ENCODE measurements around the gene TRIM23.

The TRIM23 gene

DNA sequence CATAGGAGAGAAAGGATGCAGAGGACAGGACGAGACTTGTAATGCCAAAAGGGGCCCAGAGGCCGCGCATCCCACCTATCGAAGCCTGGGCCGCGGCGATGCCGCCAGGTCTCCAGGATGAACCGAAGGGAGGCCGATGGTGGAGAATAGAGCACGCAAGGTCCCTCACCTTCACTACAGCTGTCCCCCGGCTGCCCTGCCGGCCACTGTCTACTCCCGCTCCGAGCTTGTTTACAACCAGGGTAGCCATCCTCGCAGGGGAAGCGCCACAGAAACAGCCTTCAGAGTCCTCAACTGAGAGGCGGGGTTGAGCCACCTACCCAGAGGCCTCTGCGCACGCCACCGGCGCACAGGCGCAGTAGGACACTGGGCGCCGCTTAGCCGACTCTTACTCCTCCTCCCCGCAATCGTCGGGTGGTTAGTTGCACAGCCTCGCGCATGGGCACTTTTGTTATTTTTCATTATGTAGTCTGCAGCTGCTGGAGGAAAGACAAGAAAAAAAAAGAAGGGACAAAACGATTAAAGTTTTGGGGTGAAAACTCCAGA is at the start of gene TRIM23:
Gene TRIM23, minus strand, starts transcription at position 309 of the 546 bp plus-strand sequence. Its CDS starts 59 bp downstream, at position 250.
- DNase-seq (ENCODE audit: low read depth, low spot score): peak; percentile 74

GRCh38 chr5:65672796-65673195 is 48.7 kb upstream of the TRIM23 start:
- H3K27me3 ChIP-seq (ENCODE audit: insufficient read depth, insufficient read length): no peaks in the 10 kb centered on the region

More for the DNA sequence above, at the start of gene TRIM23:
- Histone ChIP-seq H3K4me1 (ENCODE audit: insufficient read depth, insufficient read length) (no peaks in the 10 kb centered on the region), H3K4me3 (ENCODE audit: insufficient read length, low read depth) (peak within 1 kb of the TSS; percentile 87), H3K36me3 (ENCODE audit: insufficient read depth, insufficient read length, low read length) (peaks cover 6% of the 10 kb centered on the region), H3K9me3 (ENCODE audit: insufficient read depth, low read length) (no peaks in the 10 kb centered on the region), H3K9ac (ENCODE audit: insufficient read length, low read depth) (peak within 1 kb of the TSS; percentile 87), H3K27me3 (ENCODE audit: insufficient read depth, insufficient read length) (no peaks in the 10 kb centered on the region)
- TF ChIP-seq YY1 (IDR thresholded peaks at IDR 0.05; ENCODE audit: insufficient read depth, insufficient read length) (no peak), SUZ12 (IDR thresholded peaks at IDR 0.05; ENCODE audit: extremely low read depth, insufficient read depth, insufficient read length) (no peak), ZNF274 (IDR thresholded peaks at IDR 0.05; ENCODE audit: low read depth, low read length) (no peak)

DNA sequence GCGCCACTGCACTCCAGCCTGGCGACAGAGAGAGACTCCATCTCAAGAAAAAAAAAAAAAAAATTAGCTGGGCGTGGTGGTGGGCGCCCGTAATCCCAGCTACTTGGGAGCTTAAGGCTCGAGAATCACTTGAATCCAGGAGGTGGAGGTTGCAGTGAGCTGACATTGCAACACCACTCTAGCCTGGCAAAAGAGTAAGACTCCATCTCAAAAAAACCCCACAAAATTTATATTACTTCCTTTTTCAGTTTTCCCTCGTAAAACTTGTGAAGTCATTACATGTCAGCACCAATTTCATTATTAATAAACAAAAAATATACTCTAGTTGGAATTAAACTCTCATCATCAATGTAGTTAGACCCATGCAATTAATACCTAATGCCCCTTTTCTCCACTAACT is 44.6 kb upstream of the TRIM23 start:
- no peak overlapping the region for H3K9ac ChIP-seq (ENCODE audit: insufficient read length, low read depth)
- no peaks in the 10 kb centered on the region for H3K9me3 ChIP-seq (ENCODE audit: insufficient read depth, low read length)
- no peak overlapping the region for H3K4me3 ChIP-seq (ENCODE audit: insufficient read length, low read depth)
- no peak for TF ChIP-seq ZNF274 (IDR thresholded peaks at IDR 0.05; ENCODE audit: low read depth, low read length)
- TF ChIP-seq SUZ12 (IDR thresholded peaks at IDR 0.05; ENCODE audit: extremely low read depth, insufficient read depth, insufficient read length): no peak
- TF ChIP-seq YY1 (IDR thresholded peaks at IDR 0.05; ENCODE audit: insufficient read depth, insufficient read length): no peak
- H3K4me1 ChIP-seq (ENCODE audit: insufficient read depth, insufficient read length): no peaks in the 10 kb centered on the region
- H3K27me3 ChIP-seq (ENCODE audit: insufficient read depth, insufficient read length): no peaks in the 10 kb centered on the region
- H3K36me3 ChIP-seq (ENCODE audit: insufficient read depth, insufficient read length, low read length): peaks cover 24% of the 10 kb centered on the region
- no peak for DNase-seq (ENCODE audit: low read depth, low spot score)

More at GRCh38 chr5:65672796-65673195, 48.7 kb upstream of the TRIM23 start:
- H3K36me3 ChIP-seq (ENCODE audit: insufficient read depth, insufficient read length, low read length): peaks cover 21% of the 10 kb centered on the region
- H3K9ac ChIP-seq (ENCODE audit: insufficient read length, low read depth): no peak overlapping the region
- no peaks in the 10 kb centered on the region for H3K4me1 ChIP-seq (ENCODE audit: insufficient read depth, insufficient read length)
- no peak for DNase-seq (ENCODE audit: low read depth, low spot score)
- no peaks in the 10 kb centered on the region for H3K9me3 ChIP-seq (ENCODE audit: insufficient read depth, low read length)
- TF ChIP-seq SUZ12 (IDR thresholded peaks at IDR 0.05; ENCODE audit: extremely low read depth, insufficient read depth, insufficient read length) (no peak), ZNF274 (IDR thresholded peaks at IDR 0.05; ENCODE audit: low read depth, low read length) (no peak), YY1 (IDR thresholded peaks at IDR 0.05; ENCODE audit: insufficient read depth, insufficient read length) (no peak)
- no peak overlapping the region for H3K4me3 ChIP-seq (ENCODE audit: insufficient read length, low read depth)

- Histone ChIP-seq H3K27me3 (ENCODE audit: insufficient read depth, insufficient read length) (no peaks in the 10 kb centered on the region), H3K4me3 (ENCODE audit: insufficient read length, low read depth) (no peak overlapping the region), H3K36me3 (ENCODE audit: insufficient read depth, insufficient read length, low read length) (peaks cover 22% of the 10 kb centered on the region), H3K9ac (ENCODE audit: insufficient read length, low read depth) (no peak overlapping the region), H3K4me1 (ENCODE audit: insufficient read depth, insufficient read length) (no peaks in the 10 kb centered on the region), H3K9me3 (ENCODE audit: insufficient read depth, low read length) (no peaks in the 10 kb centered on the region)
- DNase-seq (ENCODE audit: low read depth, low spot score): peak; percentile 11
- TF ChIP-seq YY1 (IDR thresholded peaks at IDR 0.05; ENCODE audit: insufficient read depth, insufficient read length) (no peak), SUZ12 (IDR thresholded peaks at IDR 0.05; ENCODE audit: extremely low read depth, insufficient read depth, insufficient read length) (no peak), ZNF274 (IDR thresholded peaks at IDR 0.05; ENCODE audit: low read depth, low read length) (no peak)
Measured at GRCh38 chr5:65663804-65664521, 39.8 kb upstream of the TRIM23 start.

GRCh38 chr5:65654713-65655112 is 30.6 kb upstream of the TRIM23 start:
- H3K36me3 ChIP-seq (ENCODE audit: insufficient read depth, insufficient read length, low read length): peaks cover 11% of the 10 kb centered on the region
- no peaks in the 10 kb centered on the region for H3K27me3 ChIP-seq (ENCODE audit: insufficient read depth, insufficient read length)
- TF ChIP-seq ZNF274 (IDR thresholded peaks at IDR 0.05; ENCODE audit: low read depth, low read length): no peak
- no peak for TF ChIP-seq SUZ12 (IDR thresholded peaks at IDR 0.05; ENCODE audit: extremely low read depth, insufficient read depth, insufficient read length)
- no peak for TF ChIP-seq YY1 (IDR thresholded peaks at IDR 0.05; ENCODE audit: insufficient read depth, insufficient read length)
- no peak overlapping the region for H3K9ac ChIP-seq (ENCODE audit: insufficient read length, low read depth)
- H3K4me3 ChIP-seq (ENCODE audit: insufficient read length, low read depth): no peak overlapping the region
- H3K9me3 ChIP-seq (ENCODE audit: insufficient read depth, low read length): no peaks in the 10 kb centered on the region
- no peak for DNase-seq (ENCODE audit: low read depth, low spot score)
- H3K4me1 ChIP-seq (ENCODE audit: insufficient read depth, insufficient read length): no peaks in the 10 kb centered on the region

- H3K36me3 ChIP-seq (ENCODE audit: insufficient read depth, insufficient read length, low read length): peaks cover 7% of the 10 kb centered on the region
- no peaks in the 10 kb centered on the region for H3K9me3 ChIP-seq (ENCODE audit: insufficient read depth, low read length)
- no peak overlapping the region for H3K4me3 ChIP-seq (ENCODE audit: insufficient read length, low read depth)
- peaks cover 2% of the 10 kb centered on the region for H3K4me1 ChIP-seq (ENCODE audit: insufficient read depth, insufficient read length)
- H3K9ac ChIP-seq (ENCODE audit: insufficient read length, low read depth): no peak overlapping the region
- TF ChIP-seq SUZ12 (IDR thresholded peaks at IDR 0.05; ENCODE audit: extremely low read depth, insufficient read depth, insufficient read length) (no peak), YY1 (IDR thresholded peaks at IDR 0.05; ENCODE audit: insufficient read depth, insufficient read length) (no peak), ZNF274 (IDR thresholded peaks at IDR 0.05; ENCODE audit: low read depth, low read length) (no peak)
- H3K27me3 ChIP-seq (ENCODE audit: insufficient read depth, insufficient read length): no peaks in the 10 kb centered on the region
- DNase-seq (ENCODE audit: low read depth, low spot score): no peak
Measured at GRCh38 chr5:65651144-65651543, 27.0 kb upstream of the TRIM23 start.

DNA sequence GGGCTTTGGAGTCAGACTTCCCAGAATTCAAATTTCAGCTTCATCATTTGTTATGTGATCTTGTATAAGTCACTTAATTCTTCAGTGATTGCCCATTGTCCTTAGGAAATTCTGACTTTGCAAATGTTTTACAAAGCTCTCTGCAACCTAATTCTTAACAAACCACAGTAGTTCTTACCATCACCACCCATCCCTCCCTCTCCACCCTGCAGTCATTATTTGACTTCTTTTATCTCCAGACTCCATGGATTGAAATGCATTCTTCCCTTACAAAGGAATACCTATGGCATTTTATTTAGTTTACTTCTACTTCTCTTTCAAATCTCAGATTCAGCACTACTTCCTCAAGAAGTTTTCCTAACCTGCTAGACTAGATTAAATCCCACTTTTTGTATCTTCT is 23.8 kb upstream of the TRIM23 start:
- peaks cover 2% of the 10 kb centered on the region for H3K4me1 ChIP-seq (ENCODE audit: insufficient read depth, insufficient read length)
- no peak overlapping the region for H3K4me3 ChIP-seq (ENCODE audit: insufficient read length, low read depth)
- H3K27me3 ChIP-seq (ENCODE audit: insufficient read depth, insufficient read length): no peaks in the 10 kb centered on the region
- no peak overlapping the region for H3K9ac ChIP-seq (ENCODE audit: insufficient read length, low read depth)
- TF ChIP-seq YY1 (IDR thresholded peaks at IDR 0.05; ENCODE audit: insufficient read depth, insufficient read length) (no peak), ZNF274 (IDR thresholded peaks at IDR 0.05; ENCODE audit: low read depth, low read length) (no peak), SUZ12 (IDR thresholded peaks at IDR 0.05; ENCODE audit: extremely low read depth, insufficient read depth, insufficient read length) (no peak)
- DNase-seq (ENCODE audit: low read depth, low spot score): peak; percentile 6
- peaks cover 3% of the 10 kb centered on the region for H3K36me3 ChIP-seq (ENCODE audit: insufficient read depth, insufficient read length, low read length)
- H3K9me3 ChIP-seq (ENCODE audit: insufficient read depth, low read length): no peaks in the 10 kb centered on the region

Measured in NT2/D1 (cell line).